D341Med (cell line): ENCODE data around the gene ITPK1.
"Not testable (repeated sequence)": the region's sequence is repeated elsewhere in the genome, so short reads cannot be mapped to it uniquely, and the experiment has no call there.

ENCODE experiments used
- DNase-seq: peaks from one replicate; pipeline ENCODE4 v3.0.0; 2012; ENCODE audit warnings: low spot score

Gene ITPK1

DNA sequence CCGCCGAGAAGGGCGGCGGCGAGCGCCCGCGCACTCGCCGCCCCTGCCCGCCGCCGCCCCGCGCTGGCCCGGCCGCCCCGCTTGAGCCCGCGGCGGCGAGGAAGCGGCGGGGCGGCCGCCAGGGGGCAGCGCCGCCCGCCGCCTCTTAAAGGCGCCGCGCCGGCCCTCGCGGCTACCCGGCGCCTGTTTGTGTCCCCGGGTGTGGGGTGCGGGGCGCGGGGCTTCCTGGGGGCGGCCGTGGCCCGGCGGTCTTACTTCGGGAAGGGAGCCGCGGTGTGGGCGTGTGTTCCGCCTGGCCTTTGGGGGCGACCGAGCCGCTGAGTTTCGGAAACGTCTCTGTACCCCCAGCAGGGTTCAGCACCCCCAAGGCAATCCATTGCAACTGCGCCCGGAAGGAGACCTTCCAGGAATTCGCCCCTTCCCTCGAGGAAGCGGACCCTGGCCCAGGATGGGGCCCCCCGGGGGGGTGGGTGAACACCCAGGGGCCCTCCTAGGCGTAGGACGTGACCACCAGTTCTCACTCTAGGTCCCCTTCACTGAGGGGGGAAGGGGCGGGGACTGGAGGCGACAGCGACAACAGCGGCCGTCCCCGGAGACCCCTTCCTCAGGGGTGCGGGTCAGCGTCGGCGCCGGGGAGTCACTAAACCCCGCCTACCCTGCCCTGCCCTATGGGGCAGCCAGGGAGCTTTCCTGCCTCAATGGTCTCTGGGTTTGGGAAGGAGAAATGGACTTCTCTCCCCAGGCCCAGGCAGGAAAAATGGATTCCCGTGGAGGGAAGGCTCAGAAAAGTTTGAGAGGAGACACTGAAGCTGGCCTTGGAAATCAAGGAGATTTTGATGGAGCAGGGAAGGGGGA lies at the start of gene ITPK1:
Gene ITPK1 (minus strand): TSS at position 105 of the 855 bp plus-strand sequence. CDS start 762 bp downstream, outside the sequence.
- DNase-seq, result peak; percentile 93

DNA sequence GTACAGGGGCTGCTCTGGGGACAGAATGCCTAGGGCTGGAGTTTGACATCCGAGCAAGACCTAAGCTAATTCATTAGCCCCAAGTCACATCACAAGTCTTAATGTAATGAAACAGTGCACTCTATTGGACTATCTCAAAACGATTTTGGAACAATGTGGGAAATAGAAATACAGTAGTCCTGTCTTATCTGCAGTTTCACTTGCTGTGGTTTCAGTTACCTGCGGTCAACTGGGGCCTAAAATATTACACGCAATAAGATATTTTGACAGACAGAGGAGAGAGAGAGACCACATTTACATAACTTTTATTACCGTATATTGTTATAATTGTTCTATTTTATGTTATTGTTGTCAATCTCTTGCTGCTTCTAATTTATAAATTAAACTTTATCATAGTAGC lies 47.8 kb upstream of the ITPK1 start:
- no peak for DNase-seq

DNA sequence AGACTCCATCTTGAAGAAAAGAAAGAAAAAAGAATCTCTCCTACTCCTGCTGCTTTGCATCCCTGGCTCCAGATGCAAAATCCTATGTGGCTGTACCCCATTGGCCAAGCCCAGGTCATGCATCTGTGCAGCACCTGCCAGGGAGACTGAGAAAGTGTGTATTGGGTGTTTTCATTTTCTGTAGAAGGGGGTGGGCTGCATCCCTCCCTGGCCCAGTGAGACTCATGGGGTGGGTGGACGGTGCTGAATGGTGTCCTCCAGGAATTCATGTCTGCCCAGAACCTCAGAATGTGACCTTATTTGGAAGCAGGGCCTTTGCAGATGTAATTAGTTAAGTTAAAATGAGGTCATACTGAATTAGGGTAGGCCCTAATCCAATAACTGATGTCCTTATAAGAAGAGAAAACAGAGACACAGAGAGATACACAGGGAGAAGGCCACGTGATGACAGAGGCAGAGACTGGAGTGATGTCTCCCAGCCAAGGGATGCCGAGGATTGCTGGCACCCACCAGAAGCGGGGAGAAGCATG lies 45.8 kb upstream of the ITPK1 start:
- DNase-seq, result no peak

DNA sequence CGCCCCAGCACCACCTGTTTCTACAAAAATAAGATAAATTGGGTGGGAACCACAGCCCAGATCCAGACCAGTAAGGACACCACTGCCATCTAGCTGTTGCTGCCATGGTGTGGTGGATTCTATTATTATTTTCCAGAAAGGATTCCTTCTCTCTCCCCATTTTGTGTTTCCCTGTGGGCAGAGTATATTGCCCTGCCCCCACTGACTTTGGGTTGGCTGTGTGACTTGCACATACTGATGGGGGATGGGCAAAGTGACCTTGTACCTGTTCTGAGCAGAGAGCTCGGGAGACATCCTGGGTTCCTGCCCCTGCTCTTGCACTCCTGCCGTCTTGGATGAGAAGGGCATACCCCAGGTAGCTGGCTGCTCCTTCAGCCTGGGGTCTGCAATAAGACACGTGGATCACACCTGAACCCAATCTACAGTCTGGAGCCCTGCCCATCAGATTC lies 44.7 kb upstream of the ITPK1 start:
- peak; percentile 74 for DNase-seq

DNA sequence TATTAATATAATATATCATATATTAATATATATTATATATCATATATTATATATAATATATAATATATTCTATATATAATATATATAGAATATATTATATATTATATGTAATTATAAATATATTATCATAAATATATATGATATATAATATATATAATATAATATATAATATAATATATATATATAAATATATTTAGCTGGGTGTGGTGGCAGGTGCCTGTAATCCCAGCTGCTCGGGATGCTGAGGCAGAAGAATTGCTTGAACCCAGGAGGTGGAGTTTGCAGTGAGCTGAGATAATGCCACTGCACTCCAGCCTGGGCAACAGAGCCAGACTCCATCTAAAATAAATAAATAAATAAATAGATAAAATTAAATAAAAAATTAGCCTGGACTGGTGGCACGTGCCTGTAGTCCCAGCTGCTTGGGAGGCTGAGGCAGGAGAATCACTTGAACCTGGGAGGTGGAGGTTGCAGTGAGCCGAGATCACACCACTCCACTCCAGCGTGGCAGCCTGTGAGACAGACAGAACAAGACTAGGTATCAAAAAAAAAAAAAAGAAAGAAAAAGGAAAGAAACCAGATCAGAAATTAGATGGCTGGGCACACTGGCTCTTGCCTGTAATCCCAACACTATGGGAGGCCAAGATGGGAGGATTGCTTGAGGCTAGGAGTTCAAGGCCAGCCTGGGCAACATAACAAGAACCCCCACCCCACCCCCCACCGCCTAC lies 44.1 kb upstream of the ITPK1 start:
- not testable (repeated sequence) for DNase-seq

DNA sequence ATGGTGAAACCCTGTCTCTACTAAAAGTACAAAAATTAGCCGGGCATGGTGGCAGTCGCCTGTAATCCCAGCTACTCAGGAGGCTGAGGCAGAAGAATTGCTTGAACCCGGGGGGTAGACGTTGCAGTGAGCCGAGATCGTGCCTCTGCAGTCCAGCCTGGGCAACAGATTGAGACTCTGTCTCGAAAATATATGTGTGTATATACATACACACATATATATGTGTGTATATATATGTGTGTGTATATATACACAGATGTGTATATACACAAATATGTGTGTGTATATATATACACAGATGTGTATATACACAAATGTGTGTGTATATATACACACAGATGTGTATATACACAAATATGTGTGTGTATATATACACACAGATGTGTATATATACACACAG lies 42.6 kb upstream of the ITPK1 start:
- not testable (repeated sequence) for DNase-seq

DNA sequence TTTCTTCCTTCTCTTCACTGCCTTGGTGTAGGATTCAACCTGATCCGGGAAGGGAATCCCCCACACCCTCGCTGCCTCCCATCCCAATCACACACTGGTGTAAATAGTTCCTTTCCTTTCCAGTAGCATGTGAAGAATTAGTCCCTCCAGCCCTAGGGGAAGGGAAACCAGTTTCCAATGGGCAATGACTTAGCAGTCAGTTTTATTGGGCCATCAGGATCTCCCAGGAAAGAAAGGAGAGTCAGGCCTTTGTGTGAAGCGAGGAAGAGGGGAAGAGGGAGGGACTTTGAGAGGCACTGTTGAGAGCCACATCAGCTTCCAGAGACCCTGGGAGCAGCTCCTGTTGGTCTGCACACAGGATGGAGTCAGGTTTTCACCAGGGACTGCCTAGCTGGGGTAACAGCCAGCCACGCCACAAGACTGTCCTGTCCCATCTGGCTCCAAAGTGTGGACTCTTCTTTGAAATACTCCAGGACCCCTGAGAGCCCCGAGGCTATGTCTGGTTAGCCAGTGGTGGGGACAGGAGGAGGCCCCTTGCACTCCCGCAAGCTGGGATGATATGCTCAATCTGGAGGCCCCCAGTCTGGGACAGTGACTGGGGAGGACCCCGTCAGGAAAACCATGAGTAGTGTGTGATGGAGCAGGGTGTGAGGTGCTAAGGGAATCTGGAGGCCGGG lies 41.1 kb upstream of the ITPK1 start:
- DNase-seq, result no peak

DNA sequence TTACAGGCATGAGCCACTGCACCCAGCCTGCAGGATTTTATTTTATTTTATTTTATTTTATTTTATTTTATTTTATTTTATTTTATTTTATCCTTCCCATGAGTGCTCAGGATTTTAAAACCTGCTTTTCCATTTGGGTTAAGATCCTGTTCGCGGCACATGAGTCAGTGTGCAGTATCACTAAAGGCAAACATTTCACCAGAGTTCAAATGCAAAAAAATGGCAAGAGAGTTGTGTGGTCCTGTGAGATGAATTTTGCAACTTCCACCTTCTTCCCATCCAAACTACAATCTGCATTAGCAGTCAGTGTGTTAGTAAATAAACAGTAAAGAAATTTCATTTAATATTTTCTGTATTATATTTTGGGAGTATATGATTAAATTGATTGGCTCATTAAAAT lies 39.9 kb upstream of the ITPK1 start:
- no peak for DNase-seq

DNA sequence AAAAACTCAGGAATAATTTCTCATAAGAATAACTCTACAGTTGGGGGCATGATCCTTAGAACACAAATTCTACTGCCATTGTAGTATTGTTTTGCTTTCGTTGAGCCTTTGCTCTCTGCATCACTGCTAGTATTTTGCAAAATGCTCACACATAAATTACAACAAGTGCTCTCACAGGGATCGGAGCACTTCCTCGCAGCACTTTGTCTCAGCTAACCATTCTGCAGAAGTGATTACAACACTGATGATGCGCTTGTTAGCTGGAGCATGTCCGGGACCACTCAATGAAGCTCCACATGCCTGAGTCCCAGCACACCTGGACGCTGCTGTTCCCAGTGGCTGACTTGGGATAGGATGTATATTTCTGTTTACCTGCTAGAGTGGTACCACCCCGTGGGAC lies 37.4 kb upstream of the ITPK1 start:
- DNase-seq, result no peak

DNA sequence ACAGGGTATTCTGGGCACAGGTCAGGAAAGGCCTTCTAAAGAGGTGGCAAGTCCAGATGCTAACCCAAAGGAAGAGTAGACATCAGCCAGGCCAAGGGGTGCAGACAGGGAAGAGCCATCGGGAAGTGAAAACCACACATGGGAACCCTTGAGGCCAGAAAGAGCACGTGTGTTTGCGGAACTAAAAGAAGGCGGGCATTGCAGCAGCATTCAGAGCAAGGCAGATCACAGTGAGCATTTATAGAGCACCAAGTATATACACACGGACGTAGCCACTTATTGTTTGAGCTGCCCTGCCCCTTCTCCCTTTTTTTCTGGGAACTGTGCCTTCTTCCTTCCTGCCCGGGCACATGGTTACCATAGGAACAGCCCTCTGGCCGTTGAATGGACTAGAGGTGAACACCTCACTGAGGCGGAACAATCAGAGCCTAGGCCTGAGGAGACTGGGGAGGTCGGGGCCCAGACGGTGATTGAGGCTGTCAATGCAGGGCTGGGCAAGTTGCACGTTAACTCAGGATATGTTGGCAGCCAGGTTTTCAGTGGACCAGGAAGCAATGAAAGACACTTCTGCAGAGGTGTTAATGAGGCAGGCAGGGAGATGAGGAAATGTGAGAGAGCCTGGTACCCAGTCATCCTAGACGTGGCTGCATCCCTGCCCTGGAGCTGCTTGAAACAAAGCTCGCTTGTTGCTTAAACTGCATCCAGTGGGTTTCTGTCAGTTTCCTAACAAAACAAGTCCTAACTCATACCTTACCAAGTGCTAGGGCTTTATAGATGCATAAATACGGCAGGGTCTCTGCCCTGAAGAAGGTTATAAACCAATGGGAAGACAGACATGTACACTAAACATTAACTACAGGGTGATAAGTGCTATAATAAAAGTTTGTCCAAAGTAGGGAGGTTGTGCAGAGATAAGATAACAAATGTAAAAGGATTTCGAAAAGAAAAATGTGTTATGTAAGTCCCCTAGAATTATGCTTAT lies 34.8 kb upstream of the ITPK1 start:
- no peak for DNase-seq

DNA sequence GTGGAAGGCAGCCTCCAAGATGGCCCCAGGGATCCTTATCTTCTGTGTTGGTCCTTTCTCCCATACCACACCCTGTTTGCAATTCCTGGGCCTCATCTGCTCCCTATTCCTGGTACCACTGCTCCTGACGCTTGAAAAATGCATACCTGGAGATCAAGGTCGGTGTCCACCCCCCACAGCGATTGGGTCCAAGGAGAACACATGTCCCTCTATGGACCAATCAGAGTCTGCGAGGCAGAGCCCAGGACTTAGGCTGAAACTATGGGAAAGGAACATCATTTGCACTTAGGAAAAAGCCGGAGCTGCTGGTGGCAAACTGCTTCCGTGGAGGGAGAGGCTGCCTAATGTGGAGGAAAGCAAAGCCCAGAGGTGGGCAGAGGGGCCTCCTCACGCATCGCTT lies 33.3 kb upstream of the ITPK1 start:
- DNase-seq, result no peak

DNA sequence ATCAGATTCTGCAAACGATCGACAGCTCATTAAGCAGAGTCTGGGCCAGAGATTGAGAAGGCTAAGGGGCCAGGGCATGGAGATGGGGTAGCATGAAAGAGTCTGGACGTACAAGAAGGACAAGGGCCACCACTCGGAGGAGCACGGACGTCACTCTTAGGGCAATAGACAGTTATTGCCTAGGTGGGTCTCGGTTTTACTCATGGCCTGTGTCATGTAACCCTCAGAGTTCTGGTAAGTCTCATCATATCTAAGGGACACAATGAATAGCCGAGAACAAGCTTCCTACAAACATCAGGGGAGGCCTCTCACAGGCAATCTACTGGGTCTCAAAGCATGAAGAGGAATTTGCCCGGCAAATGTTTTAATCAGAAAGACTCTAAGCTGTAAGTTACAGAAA lies 30.4 kb upstream of the ITPK1 start:
- DNase-seq, result no peak

DNA sequence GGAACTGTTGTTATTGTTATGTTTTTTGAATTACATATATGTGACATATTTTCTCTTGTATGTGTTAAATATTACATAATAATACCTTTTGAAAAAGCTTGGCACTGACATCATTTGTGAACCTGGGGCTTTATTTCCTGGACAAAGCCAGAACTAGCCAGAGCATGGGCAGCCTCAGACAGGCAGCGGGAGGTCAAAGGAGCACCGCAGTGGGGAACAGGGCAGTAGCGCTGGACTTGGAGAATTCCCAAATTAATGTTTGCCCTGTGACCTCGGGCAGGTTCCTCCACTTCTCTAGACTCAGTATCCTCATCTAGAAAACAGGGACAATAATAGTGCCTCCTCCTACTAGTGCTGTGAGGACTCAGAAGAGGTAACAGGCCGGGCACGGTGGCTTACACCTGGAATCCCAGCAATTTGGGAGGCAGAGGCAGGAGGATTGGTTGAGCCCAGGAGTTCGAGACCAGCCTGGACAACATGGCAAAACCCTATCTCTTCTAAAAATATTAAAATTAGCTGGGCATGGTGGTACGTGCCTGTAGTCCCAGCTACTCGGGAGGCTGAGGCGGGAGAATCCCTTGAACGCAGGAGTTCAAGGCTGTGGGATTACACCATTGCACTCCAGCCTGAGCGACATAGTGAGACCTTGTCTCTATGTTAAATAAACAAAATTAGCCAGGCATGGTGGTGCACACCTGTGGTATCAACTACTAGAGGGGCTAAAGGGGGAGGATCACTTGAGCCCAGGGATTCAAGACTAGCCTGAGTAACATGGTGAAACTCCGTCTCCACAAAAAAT lies 27.3 kb upstream of the ITPK1 start:
- no peak for DNase-seq

DNA sequence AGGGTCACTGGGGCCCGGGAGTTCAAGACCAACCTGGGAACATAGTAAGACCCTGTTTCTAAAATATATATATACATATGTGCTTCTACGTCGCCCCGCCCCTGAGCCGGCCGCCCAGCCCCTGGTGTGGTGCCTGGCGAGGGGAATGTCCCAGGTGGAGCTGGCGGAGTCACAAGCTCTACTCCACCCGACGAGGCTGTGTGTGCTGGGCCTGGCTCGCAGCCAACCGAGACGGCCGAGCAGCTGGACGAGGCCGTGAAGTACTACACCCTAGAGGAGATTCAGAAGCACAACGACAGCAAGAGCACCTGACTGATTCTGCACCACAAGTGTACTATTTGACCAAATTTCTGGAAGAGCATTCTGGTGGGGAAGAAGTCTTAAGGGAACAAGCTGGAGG lies 22.1 kb upstream of the ITPK1 start:
- DNase-seq, result no peak

DNA sequence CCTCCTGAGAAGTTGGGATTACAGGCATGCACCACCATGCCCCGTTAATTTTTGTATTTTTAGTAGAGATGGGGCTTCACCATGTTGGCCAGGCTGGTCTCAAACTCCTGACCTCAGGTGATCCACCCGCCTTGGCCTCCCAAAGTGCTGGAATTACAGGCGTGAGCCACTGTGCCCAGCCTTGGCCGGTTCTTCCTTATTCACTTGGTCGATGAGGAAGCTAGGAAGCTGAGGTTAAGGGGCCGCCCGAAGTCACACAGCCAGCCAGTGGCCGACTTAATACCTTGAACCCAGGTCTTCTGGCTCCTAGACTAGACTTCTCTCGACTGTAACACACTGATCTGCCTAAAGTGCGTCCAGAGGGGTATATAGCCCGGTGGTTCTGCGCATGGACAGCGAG lies 20.8 kb upstream of the ITPK1 start:
- not testable (repeated sequence) for DNase-seq

DNA sequence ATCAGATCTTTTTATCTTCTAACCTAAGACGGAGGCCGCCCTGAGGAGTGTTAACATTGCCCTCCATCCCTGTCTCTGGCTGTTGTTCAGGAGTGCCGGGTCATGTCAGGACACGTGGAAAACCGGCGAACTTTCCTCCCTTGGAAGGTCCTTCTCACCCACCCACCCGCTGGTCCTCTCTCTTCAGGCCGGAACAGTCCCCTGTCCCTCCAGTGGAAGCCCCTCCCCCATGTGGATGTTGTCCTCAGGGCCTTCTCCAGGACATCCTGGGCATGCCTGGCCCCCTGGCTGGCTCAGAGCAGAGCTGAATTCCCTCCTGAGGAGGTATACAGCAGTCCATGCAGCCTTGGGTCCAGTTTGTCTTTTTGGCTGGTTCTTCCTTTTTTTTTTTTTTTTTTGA lies 20.3 kb upstream of the ITPK1 start:
- no peak for DNase-seq

DNA sequence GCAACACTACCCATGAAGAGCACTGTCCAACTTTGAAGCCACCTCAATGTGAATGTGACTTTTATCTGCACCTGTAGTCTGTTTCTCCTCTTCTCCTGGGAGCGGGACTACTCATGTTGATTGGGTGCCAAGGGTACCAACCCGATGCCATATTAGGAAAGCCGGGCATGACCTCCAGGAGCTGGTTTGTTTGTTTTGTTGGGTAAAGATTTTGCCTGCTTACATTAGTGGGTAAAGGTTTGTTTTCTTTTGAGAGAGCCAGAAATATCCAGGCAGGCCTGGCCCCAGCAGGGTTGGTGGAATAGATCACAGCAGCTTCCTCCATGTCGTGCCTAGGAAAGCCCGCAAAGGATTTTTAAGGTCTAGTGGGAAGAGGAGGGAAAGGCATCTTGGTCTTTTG lies 19.7 kb upstream of the ITPK1 start:
- no peak for DNase-seq

DNA sequence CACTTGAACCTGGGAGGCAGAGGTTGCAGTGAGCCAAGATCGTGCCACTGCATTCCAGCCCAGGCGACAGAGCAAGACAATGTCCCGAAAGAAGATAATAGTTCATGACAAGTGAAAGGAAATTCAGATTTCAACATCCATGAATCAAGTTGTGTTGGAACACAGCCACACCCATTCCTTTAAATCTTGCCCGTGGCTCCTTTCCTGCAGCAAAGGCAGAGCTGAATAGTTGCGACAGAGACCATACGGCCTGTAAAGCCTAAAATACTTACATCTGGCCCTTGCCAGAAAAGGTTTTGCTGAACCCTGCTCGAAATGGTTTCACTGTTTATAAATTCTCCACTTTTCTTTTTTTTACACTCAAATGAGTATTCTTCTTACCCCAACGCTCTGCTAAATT lies 17.7 kb upstream of the ITPK1 start:
- no peak for DNase-seq

DNA sequence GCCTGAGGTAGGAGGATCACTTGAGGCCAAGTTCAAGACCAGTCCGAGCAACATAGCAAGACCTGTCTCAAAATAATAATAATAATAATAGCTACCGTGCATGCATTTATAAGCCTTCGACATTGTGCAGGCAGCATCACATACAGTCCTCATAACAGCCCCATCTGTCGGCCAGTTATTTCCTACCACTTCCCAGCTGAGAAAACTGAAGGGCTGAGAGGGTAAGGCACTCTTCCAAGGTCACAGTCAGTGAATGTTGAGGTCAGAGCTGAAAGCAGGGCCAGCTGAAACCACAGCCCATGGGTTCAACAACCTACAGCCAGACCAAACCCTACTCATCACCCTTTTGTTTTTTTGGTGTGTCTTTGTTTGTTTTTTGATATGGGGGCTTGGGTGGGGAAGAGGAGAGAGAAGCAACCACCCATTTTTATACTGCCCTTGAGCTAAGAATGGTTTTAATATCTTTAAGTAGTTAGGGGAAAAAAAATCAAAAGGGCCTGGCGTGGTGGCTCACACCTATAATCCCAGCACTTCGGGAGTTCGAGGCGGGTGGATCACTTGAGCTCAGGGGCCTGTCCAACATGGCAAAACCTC lies 16.8 kb upstream of the ITPK1 start:
- DNase-seq, result peak; percentile 75

DNA sequence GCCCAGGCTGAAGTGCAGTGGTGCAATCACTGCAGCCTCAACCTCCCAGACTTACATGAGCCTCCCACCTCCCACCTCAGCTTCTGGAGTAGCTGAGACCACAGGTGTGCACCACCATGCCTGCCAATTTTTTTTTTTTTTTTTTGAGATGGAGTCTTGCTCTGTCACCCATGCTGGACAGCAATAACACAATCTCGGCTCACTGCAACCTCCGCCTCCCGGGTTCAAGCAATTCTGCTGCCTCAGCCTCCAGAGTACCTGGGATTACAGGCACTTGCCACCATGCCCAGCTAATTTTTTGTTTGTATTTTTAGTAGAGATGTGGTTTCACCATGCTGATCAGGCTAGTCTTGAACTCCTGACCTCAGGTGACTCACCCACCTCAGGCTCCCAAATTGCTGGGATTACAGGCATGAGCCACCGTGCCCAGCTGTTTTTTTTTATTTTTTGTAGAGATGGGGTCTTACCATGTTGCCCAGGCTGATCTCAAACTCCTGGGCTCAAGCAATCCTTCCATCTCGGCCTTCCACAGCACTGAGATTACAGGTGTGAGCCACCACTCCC lies 15.6 kb upstream of the ITPK1 start:
- not testable (repeated sequence) for DNase-seq
